Upper lobe of left lung (tissue), 4 donors: ENCODE measurements around the gene RELB.

Source experiments
- CTCF ChIP-seq, 6 experiments: fragments of 450-650 bp in 4 of 6; fragments of 200-600 bp in 2 of 6; sonication (generic) in 2 of 6; IDR thresholded peaks; one replicate each; pipeline ENCODE4 v1.5.1; 2016 to 2019; ENCODE audit warnings: antibody characterized with exemption in 6 of 6
- POLR2A ChIP-seq, 4 donors: fragments of 450-650 bp; IDR thresholded peaks; one replicate each; pipeline ENCODE4 v1.5.1; 2016 to 2017; ENCODE audit warnings: antibody characterized with exemption in 4 of 4, mild to moderate bottlenecking in 2 of 4

- TF ChIP-seq CTCF (IDR thresholded peaks at IDR 0.05) (no peak), POLR2A (IDR thresholded peaks at IDR 0.05) (no peak)
Measured at GRCh38 chr19:44993926-44994537, 7.2 kb upstream of the RELB start.
